RWPE2 (cell line): ENCODE results near the gene KCNK1.

Experiments used
- ATAC-seq: fragments of 200-7000 bp; cut with Tn5 transposase; 3 replicates; pipeline ENCODE4 v1.9.1; 2021; ENCODE audit warnings: low read depth
- DNase-seq: peaks from one replicate; pipeline ENCODE4 v3.0.0-alpha.2; 2020; ENCODE audit warnings: low spot score
- H3K27ac ChIP-seq: fragments of 450-650 bp; 2 replicates; pipeline ENCODE4 v1.5.1; 2017; ENCODE audit warnings: mild to moderate bottlenecking; ENCODE audit not compliant: poor library complexity, severe bottlenecking
- H3K27me3 ChIP-seq: fragments of 250-450 bp; sonication (Bioruptor Pico); 2 replicates; pipeline ENCODE4 v1.5.1; 2021; ENCODE audit warnings: mild to moderate bottlenecking, moderate library complexity; ENCODE audit not compliant: insufficient read depth, poor library complexity, severe bottlenecking
- H3K36me3 ChIP-seq: fragments of 250-450 bp; sonication (Bioruptor Pico); 2 replicates; pipeline ENCODE4 v1.5.1; 2020; ENCODE audit warnings: low read depth, mild to moderate bottlenecking, moderate library complexity
- H3K4me1 ChIP-seq: fragments of 250-450 bp; sonication (Bioruptor Pico); 2 replicates; pipeline ENCODE4 v1.5.1; 2021; ENCODE audit warnings: mild to moderate bottlenecking, moderate library complexity; ENCODE audit not compliant: insufficient read depth, poor library complexity, severe bottlenecking
- H3K4me3 ChIP-seq: fragments of 250-450 bp; sonication (Bioruptor Pico); 2 replicates; pipeline ENCODE4 v1.5.1; 2021; ENCODE audit warnings: mild to moderate bottlenecking, moderate library complexity; ENCODE audit not compliant: severe bottlenecking
- H3K9me3 ChIP-seq: fragments of 250-450 bp; sonication (Bioruptor Pico); 2 replicates; pipeline ENCODE4 v1.5.1; 2021; ENCODE audit warnings: mild to moderate bottlenecking, moderate library complexity; ENCODE audit not compliant: severe bottlenecking
- CTCF ChIP-seq: fragments of 450-650 bp; IDR thresholded peaks from one replicate; pipeline ENCODE4 v1.5.1; 2017; ENCODE audit warnings: mild to moderate bottlenecking, moderate library complexity; ENCODE audit not compliant: poor library complexity, severe bottlenecking

KCNK1 gene

GRCh38 chr1:233704898-233705723 is 91.2 kb downstream of the KCNK1 start:
- Histone ChIP-seq H3K27ac (no peak overlapping the region), H3K36me3 (no peaks in the 10 kb centered on the region), H3K4me1 (peaks cover 27% of the 10 kb centered on the region), H3K27me3 (no peaks in the 10 kb centered on the region), H3K9me3 (no peaks in the 10 kb centered on the region), H3K4me3 (no peak overlapping the region)
- DNase-seq (no peak), ATAC-seq (no peak)
- no peak for TF ChIP-seq CTCF

DNA sequence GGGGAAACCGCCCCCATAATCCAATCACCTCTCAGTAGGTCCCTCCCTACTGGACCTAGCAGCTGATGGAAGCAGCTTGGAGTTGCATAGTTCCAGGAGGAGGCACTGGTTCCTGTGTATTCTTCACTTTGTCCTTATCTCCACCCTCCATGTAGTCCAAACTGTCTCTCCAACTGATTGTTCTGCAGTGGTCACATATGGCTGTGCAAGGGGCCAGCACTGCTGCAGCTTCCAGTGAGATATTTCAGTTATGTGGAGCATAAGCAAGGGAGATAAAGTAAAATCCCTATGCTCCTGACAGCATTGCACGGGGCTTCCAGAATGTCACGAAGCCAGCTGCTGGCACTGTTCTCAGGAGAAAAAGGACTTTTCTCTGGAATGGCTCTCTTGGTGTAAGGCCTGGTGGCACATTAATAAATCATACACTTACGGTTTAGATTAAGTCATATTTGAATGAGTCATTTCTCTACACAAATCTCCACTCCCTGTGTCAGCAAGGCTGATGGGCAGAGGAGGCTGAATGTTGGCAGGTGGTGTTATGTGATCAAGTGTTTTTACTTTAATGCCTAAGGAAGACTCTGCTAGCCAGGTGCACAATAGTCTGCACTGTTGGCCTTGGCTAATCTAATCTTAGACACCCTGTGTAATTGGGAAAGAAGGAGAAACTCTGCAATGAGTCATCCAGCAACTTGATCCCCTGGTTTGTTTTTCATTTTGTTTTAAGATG is 93.4 kb downstream of the KCNK1 start:
- H3K4me3 ChIP-seq, result no peak overlapping the region
- no peak for TF ChIP-seq CTCF
- DNase-seq, result no peak
- H3K36me3 ChIP-seq, result no peaks in the 10 kb centered on the region
- peak; percentile 98 for ATAC-seq
- no peaks in the 10 kb centered on the region for H3K27me3 ChIP-seq
- H3K9me3 ChIP-seq, result no peaks in the 10 kb centered on the region
- peaks cover 27% of the 10 kb centered on the region for H3K4me1 ChIP-seq
- H3K27ac ChIP-seq, result peak overlapping the region; percentile 53

DNA sequence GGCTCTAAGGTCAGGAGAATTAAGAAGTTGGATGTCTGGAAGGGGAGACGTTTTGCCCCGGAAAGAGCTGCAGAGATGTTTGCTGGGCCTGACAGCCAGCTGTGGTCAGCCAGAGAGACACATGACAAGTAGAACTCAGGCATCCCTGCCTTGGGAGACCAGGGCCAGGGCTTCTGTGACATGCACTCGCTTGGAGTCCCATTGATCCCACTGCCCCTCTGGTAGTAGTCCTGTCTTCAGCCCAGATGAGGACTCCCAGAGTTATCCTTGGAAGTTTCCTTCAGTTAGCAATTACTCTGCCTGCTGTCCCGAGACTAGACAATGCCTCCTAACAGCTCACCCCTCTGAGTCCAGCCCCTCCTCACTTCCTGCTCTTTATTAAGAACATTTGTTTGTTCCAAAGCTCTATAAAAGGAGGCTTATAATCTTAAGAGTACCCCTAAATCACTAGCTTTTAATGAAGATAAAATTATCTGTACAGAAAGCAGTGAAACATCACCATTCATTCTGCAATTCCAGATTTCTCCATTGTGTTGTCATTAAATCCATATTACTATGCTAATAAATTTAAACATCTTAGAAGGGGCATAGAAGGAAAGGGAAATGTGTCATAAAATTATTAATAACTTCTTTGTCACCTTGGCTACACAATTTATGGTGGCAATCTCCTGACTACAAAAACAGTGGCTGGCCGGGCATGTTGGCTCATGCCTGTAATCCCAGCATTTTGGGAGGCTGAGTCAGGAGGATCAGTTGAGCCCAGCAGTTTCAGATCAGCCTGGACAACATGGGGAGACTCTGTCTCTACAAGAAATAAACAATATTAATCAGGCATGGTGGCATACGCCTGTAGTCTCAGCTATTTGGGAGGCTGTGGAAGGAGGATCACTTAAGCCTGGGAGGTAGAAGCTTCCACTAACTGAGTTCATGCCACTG is 94.2 kb downstream of the KCNK1 start:
- no peak for DNase-seq
- ATAC-seq, result peak; percentile 15
- H3K27ac ChIP-seq, result peak overlapping the region; percentile 53
- H3K36me3 ChIP-seq, result no peaks in the 10 kb centered on the region
- no peak overlapping the region for H3K4me3 ChIP-seq
- no peak for TF ChIP-seq CTCF
- H3K9me3 ChIP-seq, result no peaks in the 10 kb centered on the region
- H3K27me3 ChIP-seq, result no peaks in the 10 kb centered on the region
- peaks cover 27% of the 10 kb centered on the region for H3K4me1 ChIP-seq

DNA sequence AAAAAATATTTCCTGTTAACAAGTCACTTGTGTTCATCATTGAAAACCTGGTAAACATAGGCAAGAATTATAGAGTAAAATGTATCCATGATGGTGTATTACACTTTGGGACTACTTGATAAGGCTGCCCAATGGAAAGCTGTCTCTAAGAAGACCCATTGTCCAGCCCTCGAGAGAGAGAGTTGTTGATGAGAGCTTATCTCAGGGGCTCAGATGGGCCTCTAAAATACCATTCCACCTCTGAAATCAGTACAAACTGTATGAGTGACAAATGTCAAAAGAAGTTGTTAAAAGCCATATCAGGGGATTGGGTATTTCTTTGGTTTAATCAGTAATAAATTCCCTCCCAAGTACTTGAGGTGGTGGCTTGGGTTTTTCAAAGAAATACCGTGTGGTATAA is 96.1 kb downstream of the KCNK1 start:
- no peak for TF ChIP-seq CTCF
- Histone ChIP-seq H3K4me3 (no peak overlapping the region), H3K27ac (no peak overlapping the region), H3K36me3 (no peaks in the 10 kb centered on the region), H3K4me1 (peaks cover 15% of the 10 kb centered on the region), H3K27me3 (no peaks in the 10 kb centered on the region), H3K9me3 (no peaks in the 10 kb centered on the region)
- no peak for ATAC-seq
- DNase-seq, result no peak
